ENCODE results near the gene CHD8.
A peak's percentile ranks its signal among the peaks of the same experiment; 100 is the strongest.
"Not testable (repeated sequence)": the region's sequence is repeated elsewhere in the genome, so short reads cannot be mapped to it uniquely, and the experiment has no call there.

CHD8 gene

GRCh38 chr14:21437063-21437901 is 18.6 kb downstream of the CHD8 start:
- peak; percentile 96 for DNase-seq

- no peak for DNase-seq
These were observed 19.3 kb downstream of the CHD8 start for GRCh38 chr14:21436567-21437062.

GRCh38 chr14:21431126-21431525 is 24.8 kb downstream of the CHD8 start:
- no peak for DNase-seq

- DNase-seq = no peak
These were observed 27.0 kb downstream of the CHD8 start for GRCh38 chr14:21428930-21429329.

GRCh38 chr14:21426692-21427091 is 29.2 kb downstream of the CHD8 start:
- no peak for DNase-seq

- no peak for DNase-seq
These were observed 36.4 kb downstream of the CHD8 start for GRCh38 chr14:21419528-21419927.

GRCh38 chr14:21415329-21415728 is 40.6 kb downstream of the CHD8 start:
- DNase-seq = no peak

- DNase-seq = no peak
These were observed 41.7 kb downstream of the CHD8 start for GRCh38 chr14:21414137-21414631.

GRCh38 chr14:21408147-21408546 is 47.8 kb downstream of the CHD8 start:
- no peak for DNase-seq

GRCh38 chr14:21406213-21406612 is 49.7 kb downstream of the CHD8 start:
- DNase-seq = no peak

GRCh38 chr14:21405097-21405496 is 50.8 kb downstream of the CHD8 start:
- no peak for DNase-seq

- no peak for DNase-seq
These were observed 56.5 kb downstream of the CHD8 start for GRCh38 chr14:21399311-21399870.

GRCh38 chr14:21398901-21399300 is 57.0 kb downstream of the CHD8 start:
- DNase-seq = no peak

GRCh38 chr14:21395450-21395849 is 60.5 kb downstream of the CHD8 start:
- no peak for DNase-seq

GRCh38 chr14:21385188-21385904 is 70.6 kb downstream of the CHD8 start:
- no peak for DNase-seq

- peak; percentile 63 for DNase-seq
These were observed 71.5 kb downstream of the CHD8 start for GRCh38 chr14:21384494-21384851.

- peak; percentile 95 for DNase-seq
These were observed 72.0 kb downstream of the CHD8 start, which contains the start of gene SUPT16H for GRCh38 chr14:21383848-21384493. Gene SUPT16H, minus strand, starts transcription at chr14:21384019. Its CDS starts 92 bp downstream, at chr14:21383927.

- DNase-seq = peak; percentile 15
These were observed 72.8 kb downstream of the CHD8 start for GRCh38 chr14:21382886-21383847.

GRCh38 chr14:21382095-21382494 is 73.8 kb downstream of the CHD8 start:
- no peak for DNase-seq

- DNase-seq = no peak
These were observed 76.6 kb downstream of the CHD8 start for GRCh38 chr14:21379338-21379737.

GRCh38 chr14:21373980-21374379 is 81.9 kb downstream of the CHD8 start:
- DNase-seq = no peak

- not testable (repeated sequence) for DNase-seq
These were observed 83.1 kb downstream of the CHD8 start for GRCh38 chr14:21372814-21373213.

Measured in NCI-H510A treated with DMSO at 0.1 percent for 48 hours (cell line).